ENCODE data around the gene CDH8.

GRCh38 chr16:61654962-61655361 lies 381.3 kb downstream of the CDH8 start:
- TF ChIP-seq POLR2A (IDR thresholded peaks at IDR 0.05; ENCODE audit: low read depth, low read length) (no peak), MAX (IDR thresholded peaks at IDR 0.05; ENCODE audit: insufficient read depth, insufficient read length) (no peak), CTCF (IDR thresholded peaks at IDR 0.05; ENCODE audit: extremely low read depth in 1 of 2, insufficient read depth in 1 of 2, low read depth in 1 of 2, low read length in 2 of 2) (no peak), FOS (IDR thresholded peaks at IDR 0.05; ENCODE audit: borderline replicate concordance, insufficient read depth, low read length) (no peak), EZH2 (IDR thresholded peaks at IDR 0.05; ENCODE audit: borderline replicate concordance, low read depth, low read length, severe bottlenecking) (no peak)
